ENCODE results near the gene KRTAP5-4.

GRCh38 chr11:1630271-1630670, 8.3 kb upstream of the KRTAP5-4 start:
- no peak for TF ChIP-seq CTCF (IDR thresholded peaks at IDR 0.05 in 8 of 11, conservative IDR thresholded peaks at IDR 0.05 in 3 of 11)
- no peak for TF ChIP-seq POLR2AphosphoS5 (IDR thresholded peaks at IDR 0.05)

Measured in spleen (tissue), 7 donors.